Endothelial cell of umbilical vein (primary cell): Measurements from ENCODE around the gene ZBTB21. TPM values are rescaled to one million over a fixed set of nuclear protein-coding genes. Genes with fewer than 3 reads are reported as not detected.

Experiments
- BruUV-seq: library from RNA; stranded (reverse); fragments of 400-500 nt; replicated peaks from 2 replicates; lab custom pipeline; 2021; lab: Mats Ljungman, UMichigan
- CTCF ChIA-PET: fragments of 300-600, 350-600 bp; sonication (Branson Sonifier 250); formaldehyde crosslinking; loops from one replicate; lab custom pipeline; 2021; ENCODE audit warnings: antibody characterized with exemption, inconsistent platforms; lab: Charles Lee
- POLR2A ChIA-PET: fragments of 300-600, 350-600 bp; sonication (Branson Sonifier 250); formaldehyde crosslinking; loops from one replicate; lab custom pipeline; 2021; ENCODE audit warnings: antibody characterized with exemption, inconsistent platforms; lab: Charles Lee
- DNase-seq: peaks from one replicate; pipeline ENCODE4 v3.0.0-alpha.2; 2011; ENCODE audit warnings: low read depth, low spot score
- FAIRE-seq: peaks from 2 replicates; lab custom pipeline; 2011; peaks lifted over from hg19 to GRCh38; lab: Jason Lieb, UNC
- H2AFZ ChIP-seq: 2 replicates; pipeline ENCODE4 v1.6.0; 2012; ENCODE audit warnings: low read depth, low read length, control low read depth, inconsistent platforms
- H3K27ac ChIP-seq: 2 replicates; pipeline ENCODE4 v1.5.1; 2011; ENCODE audit warnings: low read depth, mild to moderate bottlenecking, control low read depth, low read length, moderate library complexity; ENCODE audit not compliant: insufficient read depth
- H3K27me3 ChIP-seq, 2 experiments: 2 replicates each; pipeline versions ENCODE4 v1.6.0 to v1.6.1; 2011; ENCODE audit warnings: low read length in 2 of 2, mixed read lengths in 1 of 2; ENCODE audit not compliant: control insufficient read depth in 2 of 2, insufficient read depth in 2 of 2
- H3K36me3 ChIP-seq, 2 experiments: 2 replicates in 1 of 2; 3 replicates in 1 of 2; pipeline ENCODE4 v1.5.1; 2011; ENCODE audit warnings: low read length in 2 of 2, mild to moderate bottlenecking in 1 of 2, moderate library complexity in 1 of 2; ENCODE audit not compliant: control insufficient read depth in 2 of 2, insufficient read depth in 2 of 2; ENCODE audit errors: extremely low read depth in 1 of 2
- H3K4me1 ChIP-seq: 3 replicates; pipeline ENCODE4 v1.5.1; 2011; ENCODE audit warnings: mild to moderate bottlenecking, low read length; ENCODE audit not compliant: control insufficient read depth, insufficient read depth; ENCODE audit errors: extremely low read depth
- H3K4me2 ChIP-seq: 2 replicates; pipeline ENCODE4 v1.6.1; 2011; ENCODE audit warnings: low read length, control low read depth, mixed read lengths; ENCODE audit not compliant: insufficient read depth
- H3K4me3 ChIP-seq, 3 experiments: fragments of 200-600 bp in 1 of 3; sonication (generic), shearing (Covaris generic) in 1 of 3; replicated peaks in 1 of 3; 2 replicates each; pipeline ENCODE4 v1.5.1; 2011 to 2016; ENCODE audit warnings: control low read depth in 3 of 3, low read length in 3 of 3, mild to moderate bottlenecking in 2 of 3, inconsistent platforms in 1 of 3, low read depth in 1 of 3, moderate library complexity in 1 of 3; ENCODE audit not compliant: insufficient read depth in 1 of 3
- H3K79me2 ChIP-seq: 2 replicates; pipeline ENCODE4 v1.6.0; 2012; ENCODE audit warnings: low read length, inconsistent platforms; ENCODE audit not compliant: control insufficient read depth, insufficient read depth
- H3K9ac ChIP-seq: replicated peaks from 2 replicates; pipeline ENCODE3; 2011; ENCODE audit warnings: low read length, control low read depth; ENCODE audit not compliant: insufficient read depth; ENCODE audit errors: extremely low read depth
- H3K9me1 ChIP-seq: replicated peaks from 3 replicates; pipeline ENCODE4 v1.6.0; 2011; ENCODE audit warnings: mild to moderate bottlenecking, low read length; ENCODE audit not compliant: control insufficient read depth, insufficient read depth; ENCODE audit errors: extremely low read depth
- H3K9me3 ChIP-seq: replicated peaks from 2 replicates; pipeline ENCODE4 v1.5.1; 2012; ENCODE audit warnings: low read length, inconsistent platforms; ENCODE audit not compliant: control insufficient read depth, insufficient read depth
- H4K20me1 ChIP-seq: replicated peaks from 2 replicates; pipeline ENCODE3; 2011; ENCODE audit warnings: mild to moderate bottlenecking, low read length; ENCODE audit not compliant: control insufficient read depth, insufficient read depth; ENCODE audit errors: extremely low read depth
- CTCF ChIP-seq, 2 donors: IDR thresholded peaks; 1 replicate in 1 of 2; 2 replicates in 1 of 2; pipeline ENCODE4 v1.5.1; 2011; ENCODE audit warnings: low read length in 2 of 2, mild to moderate bottlenecking in 2 of 2, moderate library complexity in 2 of 2, control low read depth in 1 of 2, inconsistent platforms in 1 of 2, low read depth in 1 of 2; ENCODE audit not compliant: insufficient read depth in 1 of 2; ENCODE audit errors: extremely low read depth in 1 of 2
- EZH2 ChIP-seq: IDR thresholded peaks from 2 replicates; pipeline ENCODE4 v1.6.1; 2012; ENCODE audit warnings: borderline replicate concordance, low read depth, mild to moderate bottlenecking, moderate library complexity, low read length, inconsistent platforms; ENCODE audit not compliant: severe bottlenecking
- FOS ChIP-seq: IDR thresholded peaks from 2 replicates; pipeline ENCODE4 v1.6.1; 2011; ENCODE audit warnings: mild to moderate bottlenecking, low read length, moderate library complexity, borderline replicate concordance; ENCODE audit not compliant: insufficient read depth
- GATA2 ChIP-seq: IDR thresholded peaks from 2 replicates; pipeline ENCODE4 v1.7.0; 2011; ENCODE audit warnings: low read depth, mild to moderate bottlenecking, moderate library complexity, mixed read lengths, low read length; ENCODE audit not compliant: insufficient read length, insufficient read depth
- JUN ChIP-seq: IDR thresholded peaks from 2 replicates; pipeline ENCODE4 v1.6.1; 2011; ENCODE audit warnings: borderline replicate concordance, low read depth; ENCODE audit not compliant: insufficient read length, insufficient read depth
- MAX ChIP-seq: IDR thresholded peaks from 2 replicates; pipeline ENCODE4 v1.6.1; 2011; ENCODE audit not compliant: insufficient read depth, insufficient read length
- MYC ChIP-seq: IDR thresholded peaks from one replicate; pipeline ENCODE4 v1.6.1; 2011; ENCODE audit warnings: mild to moderate bottlenecking, low read depth, low read length
- POLR2A ChIP-seq: IDR thresholded peaks from 2 replicates; pipeline ENCODE4 v1.6.1; 2012; ENCODE audit warnings: low read depth, mild to moderate bottlenecking, control low read depth, low read length
- POLR2AphosphoS5 ChIP-seq: IDR thresholded peaks from 2 replicates; pipeline ENCODE4 v1.6.1; 2012; ENCODE audit warnings: low read depth, mild to moderate bottlenecking, control low read depth, low read length, moderate library complexity; ENCODE audit not compliant: insufficient read depth
- dilution Hi-C: fragments of 300-500 bp; cut with MboI; formaldehyde crosslinking; loops from one replicate; pipeline ENCODE4 v1.15.0; 2019; ENCODE audit warnings: low sequenced_read_pairs; ENCODE audit not compliant: extremely low pct_ligation_motif_present
- intact Hi-C: fragments of 100-400 bp; cut with micrococcal nuclease; formaldehyde crosslinking; loops from one replicate; pipeline ENCODE4 v1.10.0; 2022
- polyA plus RNA-seq, 4 experiments: library from polyadenylated mRNA; depleted of rRNA in 3 of 4; stranded (reverse) in 3 of 4; unstranded in 1 of 4; fragments of >200 nt; gene quantifications; 2 replicates each; pipeline versions ENCODE4 v1.2.1 to v1.2.3, GENCODE V29; 2011 to 2012; ENCODE audit warnings: missing spikeins in 1 of 4
- total RNA-seq: library from RNA; stranded (reverse); gene quantifications from 2 replicates; pipeline ENCODE4 v1.2.3, GENCODE V29; 2021

Gene ZBTB21
- total and polyA plus RNA-seq, 2 donors (not counting 3 experiments of a cell fraction or from before 2014, with no cell fraction given) = 2.8 to 12.4 TPM

DNA sequence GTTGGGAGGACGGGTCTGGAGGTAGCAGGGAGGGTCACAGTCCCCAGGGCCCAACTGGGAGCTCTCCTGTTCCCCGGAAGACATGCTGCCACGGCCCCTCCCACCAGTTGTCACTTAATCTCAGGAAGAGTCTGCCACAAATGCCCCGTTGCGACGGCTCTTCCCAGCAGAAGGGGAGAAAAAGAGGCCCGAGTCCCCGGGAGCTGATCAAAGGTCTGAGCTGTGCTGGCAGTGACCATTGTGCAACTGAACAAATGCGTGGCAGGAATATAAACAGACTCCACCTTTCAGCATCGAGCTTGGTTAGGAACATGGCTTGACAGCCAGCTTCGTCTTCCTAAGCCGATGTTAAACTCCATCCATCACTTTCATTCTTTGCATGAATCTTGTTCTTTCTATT lies 27.8 kb upstream of the ZBTB21 start:
- no peak for DNase-seq
- Histone ChIP-seq H3K79me2 (no peaks in the 10 kb centered on the region), H3K9me3 (no peaks in the 10 kb centered on the region), H3K4me3 (no peak overlapping the region), H3K27me3 (peaks cover 0 to 2% of the 10 kb centered on the region in 2 experiments), H4K20me1 (no peaks in the 10 kb centered on the region), H3K4me2 (no peak overlapping the region), H2AFZ (no peak overlapping the region), H3K4me1 (peaks cover 5% of the 10 kb centered on the region), H3K9ac (no peak overlapping the region), H3K27ac (no peak overlapping the region), H3K36me3 (no peaks in the 10 kb centered on the region), H3K9me1 (no peaks in the 10 kb centered on the region)
- BruUV-seq = no TSS peak
- intact Hi-C loops (no loop called here), dilution Hi-C loops (no loop called here)
- FAIRE-seq = no peak
- ChIA-PET CTCF (interaction anchor here (0.6 to 1.2 kb wide), 4 partner anchors 52 to 495 kb away, joined by 3 to 4 read pairs (median 4); no protein-coding TSS in a partner anchor), POLR2A (no interaction called here)
- TF ChIP-seq EZH2 (no peak), MAX (no peak), CTCF (IDR thresholded peaks at IDR 0.05; ENCODE audit: extremely low read depth in 1 of 2, insufficient read depth in 1 of 2, low read depth in 1 of 2, low read length in 2 of 2) (no peak), MYC (no peak), POLR2AphosphoS5 (no peak), FOS (no peak), GATA2 (no peak), POLR2A (no peak), JUN (no peak)
